ENCODE results near the gene MOK.
"Not testable (repeated sequence)": the region's sequence is repeated elsewhere in the genome, so short reads cannot be mapped to it uniquely, and the experiment has no call there.

Gene MOK

DNA sequence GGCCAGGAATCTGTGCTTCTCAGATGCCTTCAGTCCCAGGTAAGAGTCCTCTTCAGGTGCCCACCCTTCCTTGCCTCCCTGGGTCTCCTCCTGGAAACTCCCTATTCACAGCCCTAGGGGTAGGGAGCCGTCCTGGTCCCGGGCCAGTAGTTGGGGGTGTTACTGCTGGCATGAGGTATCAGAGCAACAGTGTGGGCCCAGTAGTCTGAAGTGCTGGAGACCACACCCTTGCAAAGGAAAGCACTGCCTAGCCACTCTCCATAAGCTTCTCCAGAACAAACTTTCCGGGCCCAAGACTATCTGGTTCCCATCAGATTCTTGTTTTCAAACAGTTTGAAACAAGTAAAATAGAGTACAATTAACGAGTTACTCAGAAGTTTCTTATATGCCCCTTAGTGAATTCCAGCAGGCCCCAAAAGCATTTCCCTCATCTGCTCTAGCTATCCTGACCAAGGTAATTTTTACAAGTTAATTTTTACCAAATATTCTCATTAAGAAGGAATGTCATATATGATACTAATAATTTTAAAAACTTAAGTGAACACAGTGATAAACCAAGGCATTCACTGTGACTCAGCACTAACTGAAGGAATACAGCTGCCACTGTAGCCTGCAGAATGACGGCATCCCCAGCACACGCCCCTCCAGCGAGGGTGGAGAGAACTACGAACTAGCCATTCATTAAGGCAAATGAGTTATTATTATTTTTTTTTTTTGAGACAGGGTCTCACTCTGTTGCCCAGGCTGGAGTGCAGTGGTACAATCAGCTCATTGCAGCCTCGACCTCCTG is 49.4 kb downstream of the MOK start:
- no peak overlapping the region for H3K4me3 Mint-ChIP-seq
- no peak overlapping the region for H3K27ac Mint-ChIP-seq
- no peaks in the 10 kb centered on the region for H3K4me1 Mint-ChIP-seq
- DNase-seq (ENCODE audit: low spot score in 2 of 2): no peak
- H3K9me3 Mint-ChIP-seq: no peaks in the 10 kb centered on the region
- peaks cover 3% of the 10 kb centered on the region for H3K27me3 Mint-ChIP-seq
- H3K36me3 Mint-ChIP-seq: no peaks in the 10 kb centered on the region
- no peak for ATAC-seq (ENCODE audit: low read depth)

GRCh38 chr14:102252834-102253801 is 51.8 kb downstream of the MOK start:
- DNase-seq (ENCODE audit: low spot score in 2 of 2) (no peak), ATAC-seq (ENCODE audit: low read depth) (no peak)
- Mint-ChIP-seq H3K9me3 (no peaks in the 10 kb centered on the region), H3K27ac (no peak overlapping the region), H3K4me1 (no peaks in the 10 kb centered on the region), H3K27me3 (peaks cover 5% of the 10 kb centered on the region), H3K36me3 (peaks cover 2% of the 10 kb centered on the region), H3K4me3 (no peak overlapping the region)

- ATAC-seq (ENCODE audit: low read depth): no peak
- Mint-ChIP-seq H3K9me3 (no peaks in the 10 kb centered on the region), H3K4me1 (no peaks in the 10 kb centered on the region)
Observed at GRCh38 chr14:102251161-102251560, 53.8 kb downstream of the MOK start.

DNA sequence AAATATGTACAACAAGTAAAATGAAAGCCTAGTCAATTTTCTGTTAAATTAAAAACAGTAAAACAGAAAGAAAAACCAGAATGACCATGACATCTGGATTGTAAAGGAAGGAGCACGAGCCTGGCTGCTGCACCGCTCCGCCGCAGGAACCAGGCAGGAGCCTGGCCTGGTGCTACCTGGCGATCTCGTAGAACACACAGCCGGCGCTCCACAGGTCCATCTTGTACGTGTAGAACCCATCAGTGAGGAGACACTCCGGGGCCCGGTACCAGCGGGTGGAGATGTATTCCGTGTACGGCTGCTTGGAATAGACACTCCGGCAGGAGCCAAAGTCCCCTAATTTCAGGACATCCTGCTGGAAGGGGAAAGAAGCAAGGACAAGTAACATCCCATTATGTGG is 54.3 kb downstream of the MOK start:
- H3K27ac Mint-ChIP-seq: no peak overlapping the region
- no peak for ATAC-seq (ENCODE audit: low read depth)
- peaks cover 2% of the 10 kb centered on the region for H3K36me3 Mint-ChIP-seq
- no peak overlapping the region for H3K4me3 Mint-ChIP-seq
- peaks cover 5% of the 10 kb centered on the region for H3K27me3 Mint-ChIP-seq
- no peaks in the 10 kb centered on the region for H3K4me1 Mint-ChIP-seq
- H3K9me3 Mint-ChIP-seq: no peaks in the 10 kb centered on the region
- DNase-seq (ENCODE audit: low spot score in 2 of 2): no peak

More at GRCh38 chr14:102251161-102251560, 53.8 kb downstream of the MOK start:
- Mint-ChIP-seq H3K36me3 (peaks cover 2% of the 10 kb centered on the region), H3K4me3 (no peak overlapping the region), H3K27ac (no peak overlapping the region), H3K27me3 (peaks cover 5% of the 10 kb centered on the region)
- no peak for DNase-seq (ENCODE audit: low spot score in 2 of 2)

GRCh38 chr14:102249981-102250380 is 55.0 kb downstream of the MOK start:
- no peaks in the 10 kb centered on the region for H3K9me3 Mint-ChIP-seq
- ATAC-seq (ENCODE audit: low read depth) (no peak), DNase-seq (ENCODE audit: low spot score in 2 of 2) (no peak)
- no peak overlapping the region for H3K27ac Mint-ChIP-seq
- H3K36me3 Mint-ChIP-seq: peaks cover 2% of the 10 kb centered on the region
- no peaks in the 10 kb centered on the region for H3K4me1 Mint-ChIP-seq
- H3K4me3 Mint-ChIP-seq: no peak overlapping the region
- peaks cover 5% of the 10 kb centered on the region for H3K27me3 Mint-ChIP-seq

DNA sequence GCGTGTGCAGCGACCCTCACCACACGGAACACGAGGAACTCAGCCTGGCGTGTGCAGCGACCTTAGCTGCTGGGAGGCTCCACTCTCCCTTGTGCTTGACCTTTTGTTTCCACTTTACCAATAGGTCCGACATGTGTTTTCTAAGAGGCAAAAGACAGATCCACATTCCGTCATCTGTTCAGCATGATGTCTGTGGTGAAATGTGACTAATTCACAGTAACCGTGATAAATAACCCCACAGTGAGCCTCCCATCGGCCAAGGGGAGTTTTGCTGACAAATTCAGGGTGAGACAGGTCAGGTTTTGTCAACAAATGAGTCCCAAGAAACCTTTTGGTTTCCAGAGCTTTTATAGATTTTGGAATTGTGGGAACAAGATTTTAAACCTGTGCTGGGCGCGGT is 55.9 kb downstream of the MOK start:
- no peaks in the 10 kb centered on the region for H3K9me3 Mint-ChIP-seq
- no peak for ATAC-seq (ENCODE audit: low read depth)
- no peak for DNase-seq (ENCODE audit: low spot score in 2 of 2)
- H3K36me3 Mint-ChIP-seq: peaks cover 2% of the 10 kb centered on the region
- peaks cover 4% of the 10 kb centered on the region for H3K27me3 Mint-ChIP-seq
- H3K27ac Mint-ChIP-seq: no peak overlapping the region
- H3K4me1 Mint-ChIP-seq: no peaks in the 10 kb centered on the region
- H3K4me3 Mint-ChIP-seq: no peak overlapping the region

DNA sequence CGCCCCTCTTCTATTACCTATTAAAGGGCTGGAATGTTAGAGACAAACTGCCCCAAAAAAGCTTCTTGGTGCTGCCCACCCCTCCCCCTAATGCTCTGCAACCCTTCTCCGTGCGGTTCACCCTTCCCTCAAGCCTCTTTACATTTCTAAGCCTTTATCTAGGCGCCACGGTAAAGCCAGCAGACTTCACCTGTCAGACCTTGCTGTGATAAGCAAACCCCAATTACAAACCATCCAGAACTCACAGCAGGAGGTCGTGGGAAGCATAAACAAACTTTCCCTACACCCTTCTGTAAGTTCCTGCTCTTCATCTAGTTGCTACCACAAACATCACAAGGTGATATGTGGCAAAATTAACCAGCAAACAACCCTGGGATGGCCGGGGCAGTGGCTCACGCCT is 56.8 kb downstream of the MOK start:
- DNase-seq (ENCODE audit: low spot score in 2 of 2) (no peak), ATAC-seq (ENCODE audit: low read depth) (no peak)
- Mint-ChIP-seq H3K36me3 (peaks cover 2% of the 10 kb centered on the region), H3K27ac (no peak overlapping the region), H3K27me3 (peaks cover 4% of the 10 kb centered on the region), H3K4me1 (no peaks in the 10 kb centered on the region), H3K9me3 (no peaks in the 10 kb centered on the region), H3K4me3 (no peak overlapping the region)

GRCh38 chr14:102246071-102246470 is 58.9 kb downstream of the MOK start:
- ATAC-seq (ENCODE audit: low read depth) (no peak), DNase-seq (ENCODE audit: low spot score in 2 of 2) (no peak)
- Mint-ChIP-seq H3K9me3 (no peaks in the 10 kb centered on the region), H3K27ac (no peak overlapping the region), H3K27me3 (peaks cover 2% of the 10 kb centered on the region), H3K36me3 (peaks cover 2% of the 10 kb centered on the region), H3K4me3 (no peak overlapping the region), H3K4me1 (no peaks in the 10 kb centered on the region)

- not testable (repeated sequence) for H3K36me3 Mint-ChIP-seq; H3K27ac Mint-ChIP-seq; ATAC-seq (ENCODE audit: low read depth); H3K4me3 Mint-ChIP-seq; H3K9me3 Mint-ChIP-seq; H3K4me1 Mint-ChIP-seq; H3K27me3 Mint-ChIP-seq; DNase-seq (ENCODE audit: low spot score in 2 of 2)
Observed at GRCh38 chr14:102243795-102244194, 61.2 kb downstream of the MOK start.

GRCh38 chr14:102241147-102241546 is 63.8 kb downstream of the MOK start:
- H3K4me1 Mint-ChIP-seq: no peaks in the 10 kb centered on the region
- no peak overlapping the region for H3K4me3 Mint-ChIP-seq
- peaks cover 4% of the 10 kb centered on the region for H3K27me3 Mint-ChIP-seq
- no peak overlapping the region for H3K27ac Mint-ChIP-seq
- peaks cover 2% of the 10 kb centered on the region for H3K9me3 Mint-ChIP-seq
- no peak for ATAC-seq (ENCODE audit: low read depth)
- peaks cover 2% of the 10 kb centered on the region for H3K36me3 Mint-ChIP-seq
- no peak for DNase-seq (ENCODE audit: low spot score in 2 of 2)

DNA sequence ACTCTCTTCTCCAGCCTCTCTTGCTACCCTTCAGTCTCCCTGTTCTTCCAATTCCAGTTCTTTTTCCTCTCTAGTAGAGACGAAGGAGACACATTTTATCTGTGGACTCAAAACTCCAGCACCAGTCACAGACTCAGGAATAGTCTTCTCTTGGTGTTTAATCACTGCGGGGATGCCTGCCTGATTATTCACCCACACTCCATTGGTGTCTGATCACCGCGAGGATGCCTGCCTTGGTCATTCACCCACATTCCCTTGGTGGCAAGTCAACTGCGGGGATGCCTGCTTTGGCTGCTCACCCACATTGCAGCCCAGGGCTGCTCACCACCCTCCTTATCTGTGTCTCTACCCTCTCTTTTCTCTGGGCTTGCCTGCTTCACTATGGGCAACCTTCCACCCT is 64.5 kb downstream of the MOK start:
- not testable (repeated sequence) for H3K9me3 Mint-ChIP-seq; DNase-seq (ENCODE audit: low spot score in 2 of 2); H3K27ac Mint-ChIP-seq; H3K27me3 Mint-ChIP-seq; H3K36me3 Mint-ChIP-seq; H3K4me1 Mint-ChIP-seq; H3K4me3 Mint-ChIP-seq; ATAC-seq (ENCODE audit: low read depth)

DNA sequence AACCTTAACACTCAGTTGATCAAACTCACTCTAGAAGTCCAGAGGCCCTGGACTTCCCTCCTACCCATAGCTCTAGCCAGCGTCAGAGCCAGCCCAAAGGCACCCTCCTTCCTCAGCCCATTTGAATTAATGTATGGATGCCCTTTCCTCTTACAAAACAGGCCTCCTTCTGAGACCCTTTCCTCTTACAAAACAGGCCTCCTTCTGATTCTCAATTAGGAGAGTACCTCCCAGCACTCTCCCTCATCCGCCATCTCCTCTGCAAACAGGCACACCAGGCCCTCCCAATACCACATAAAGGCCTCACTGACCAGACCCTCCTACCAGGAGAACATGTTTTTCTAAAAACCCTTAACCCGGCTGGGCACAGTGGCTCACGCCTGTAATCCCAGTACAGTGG is 65.7 kb downstream of the MOK start:
- DNase-seq (ENCODE audit: low spot score in 2 of 2) (no peak), ATAC-seq (ENCODE audit: low read depth) (no peak)
- peaks cover 2% of the 10 kb centered on the region for H3K9me3 Mint-ChIP-seq
- H3K36me3 Mint-ChIP-seq: peaks cover 2% of the 10 kb centered on the region
- H3K27me3 Mint-ChIP-seq: peaks cover 4% of the 10 kb centered on the region
- H3K4me3 Mint-ChIP-seq: no peak overlapping the region
- no peaks in the 10 kb centered on the region for H3K4me1 Mint-ChIP-seq
- no peak overlapping the region for H3K27ac Mint-ChIP-seq

DNA sequence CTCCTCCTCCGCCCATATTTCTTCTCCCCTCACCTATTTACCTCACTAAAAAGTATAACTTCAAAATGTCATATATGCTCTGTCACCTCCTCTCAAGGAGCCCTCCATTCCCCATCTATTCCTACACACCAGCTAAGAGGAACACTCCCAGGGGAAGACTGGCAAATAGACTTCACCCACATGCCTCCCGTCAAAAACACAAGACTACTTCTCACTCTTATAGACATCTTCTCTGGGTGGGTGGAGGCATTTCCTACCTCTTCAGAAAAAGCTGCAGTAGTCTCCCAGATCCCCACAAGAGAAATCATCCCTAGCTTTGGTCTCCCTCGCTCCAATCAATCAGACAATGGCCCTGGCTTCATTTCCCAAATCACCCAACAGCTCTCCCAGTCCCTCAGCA is 66.2 kb downstream of the MOK start:
- no peak for ATAC-seq (ENCODE audit: low read depth)
- no peak for DNase-seq (ENCODE audit: low spot score in 2 of 2)
- no peaks in the 10 kb centered on the region for H3K4me1 Mint-ChIP-seq
- H3K27ac Mint-ChIP-seq: no peak overlapping the region
- peaks cover 4% of the 10 kb centered on the region for H3K27me3 Mint-ChIP-seq
- peaks cover 2% of the 10 kb centered on the region for H3K36me3 Mint-ChIP-seq
- H3K4me3 Mint-ChIP-seq: no peak overlapping the region
- peaks cover 2% of the 10 kb centered on the region for H3K9me3 Mint-ChIP-seq

- peaks cover 2% of the 10 kb centered on the region for H3K36me3 Mint-ChIP-seq
Observed at GRCh38 chr14:102238131-102238530, 66.8 kb downstream of the MOK start.

More at GRCh38 chr14:102238131-102238530, 66.8 kb downstream of the MOK start:
- no peaks in the 10 kb centered on the region for H3K4me1 Mint-ChIP-seq
- H3K4me3 Mint-ChIP-seq: no peak overlapping the region
- DNase-seq (ENCODE audit: low spot score in 2 of 2): no peak
- no peak for ATAC-seq (ENCODE audit: low read depth)
- peaks cover 2% of the 10 kb centered on the region for H3K9me3 Mint-ChIP-seq
- H3K27me3 Mint-ChIP-seq: peaks cover 4% of the 10 kb centered on the region
- H3K27ac Mint-ChIP-seq: no peak overlapping the region

All from memory B cell (primary cell).